GM18511 (cell line): ENCODE data around the gene SNX21.
A peak's percentile ranks its signal among the peaks of the same experiment; 100 is the strongest.
"Not testable (repeated sequence)": the region's sequence is repeated elsewhere in the genome, so short reads cannot be mapped to it uniquely, and the experiment has no call there.

Experiments used
- ATAC-seq: cut with Tn5 transposase; IDR thresholded peaks from one replicate; pipeline ENCODE4 v1.9.1; 2021; ENCODE audit warnings: mild to moderate bottlenecking, moderate library complexity; ENCODE audit not compliant: unreplicated experiment

SNX21 gene

DNA sequence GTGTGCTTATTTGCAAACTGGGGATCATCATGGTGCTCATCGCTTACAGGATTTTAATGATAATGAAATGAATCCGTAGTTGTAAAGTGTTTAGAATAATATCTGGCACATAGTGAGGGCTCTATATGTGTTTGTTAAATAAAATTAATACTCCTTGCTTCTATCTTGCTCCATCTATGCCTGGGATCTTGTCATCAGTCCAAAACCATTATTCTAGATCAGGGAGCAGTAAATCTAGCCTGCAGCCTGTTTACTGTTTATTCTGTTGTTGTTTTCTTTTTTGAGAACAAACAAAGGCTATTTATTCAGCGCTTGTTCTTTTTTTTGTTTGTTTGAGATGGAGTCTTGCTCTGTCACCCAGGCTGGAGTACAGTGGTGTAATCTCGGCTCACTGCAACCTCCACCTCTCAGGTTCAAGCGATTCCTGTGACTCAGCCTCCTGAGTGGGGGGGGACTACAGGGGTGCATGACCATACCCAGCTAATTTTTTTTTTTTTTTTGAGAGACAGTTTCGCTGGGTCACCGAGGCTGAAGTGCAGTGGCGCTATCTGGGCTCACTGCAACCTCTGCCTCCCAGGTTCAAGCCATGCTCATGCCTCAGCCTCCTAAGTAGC is 15.5 kb downstream of the SNX21 start:
- ATAC-seq: no peak

DNA sequence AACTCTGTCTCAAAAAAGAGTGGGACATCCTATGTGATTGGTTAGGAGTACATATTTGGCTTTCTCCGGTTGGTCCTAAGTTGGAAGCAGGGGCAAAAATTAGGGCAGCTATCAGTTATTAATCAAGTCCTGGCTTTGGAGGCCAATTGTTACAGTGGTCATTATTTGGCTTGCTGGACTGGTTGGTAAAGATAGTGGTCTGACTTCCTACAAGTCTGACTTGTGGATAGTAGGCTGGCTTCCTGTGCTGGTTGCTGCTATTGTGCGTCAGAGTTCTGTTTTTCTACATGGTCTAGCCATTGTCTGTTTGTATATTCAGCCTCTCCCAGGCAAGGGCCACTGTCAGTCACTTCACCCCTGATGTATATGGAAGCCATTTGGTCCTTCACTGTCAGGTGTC is 16.6 kb downstream of the SNX21 start:
- ATAC-seq: no peak

DNA sequence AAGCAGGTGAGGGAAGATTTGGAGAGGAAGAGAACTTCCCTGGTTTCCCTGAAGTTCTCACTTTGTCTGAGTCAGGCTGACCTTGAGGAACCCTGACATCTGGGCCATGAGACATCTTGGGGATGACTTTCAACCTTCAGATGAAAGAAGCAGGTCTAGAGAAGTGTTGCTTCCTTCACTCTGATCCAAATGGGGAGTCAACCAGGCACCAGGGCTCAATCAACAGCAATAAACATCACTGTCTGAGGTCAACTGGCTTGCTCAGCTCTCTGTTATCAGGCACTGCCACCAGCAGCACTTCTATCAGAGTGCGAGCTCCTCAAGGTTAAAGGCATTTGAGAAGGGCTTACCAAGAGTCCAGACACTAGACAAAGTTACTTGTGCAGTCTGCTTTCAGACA is 17.3 kb downstream of the SNX21 start:
- ATAC-seq: no peak

DNA sequence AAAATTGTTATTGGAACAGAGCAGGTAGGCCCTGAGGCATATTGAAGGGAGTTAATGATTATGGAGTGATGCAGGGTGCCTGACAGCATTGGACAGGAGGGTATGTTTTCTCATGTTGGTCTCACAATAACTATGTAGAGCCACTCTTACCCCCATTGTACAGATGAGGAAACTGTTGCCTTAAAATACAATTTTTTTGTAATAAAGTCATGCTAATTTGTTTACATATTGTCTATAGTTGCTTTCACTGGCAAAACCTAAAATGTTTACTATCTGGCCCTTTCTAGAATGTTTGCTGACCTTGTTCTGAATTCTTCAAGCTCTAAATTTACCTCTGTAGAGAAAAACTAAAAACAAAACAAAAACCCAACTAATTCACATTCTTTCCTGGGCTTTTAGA is 17.9 kb downstream of the SNX21 start:
- no peak for ATAC-seq

DNA sequence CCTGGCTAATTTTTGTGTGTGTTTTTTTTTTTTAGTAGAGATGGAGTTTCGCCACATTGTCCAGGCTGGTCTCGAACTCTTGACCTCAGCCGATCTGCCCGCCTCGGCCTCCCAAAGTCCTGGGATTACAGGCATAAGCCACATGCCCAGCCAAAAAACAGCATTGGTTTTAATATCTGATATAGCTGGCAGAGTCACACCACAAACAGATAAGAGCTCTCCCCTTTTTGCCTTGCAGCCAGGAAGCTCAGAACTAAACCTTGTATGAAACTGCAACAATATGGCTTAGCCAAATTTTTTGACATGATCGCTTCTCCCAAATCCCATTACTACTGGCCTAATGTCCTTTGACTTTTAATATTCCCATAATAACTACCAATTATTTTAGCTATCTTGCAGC is 18.7 kb downstream of the SNX21 start:
- no peak for ATAC-seq

DNA sequence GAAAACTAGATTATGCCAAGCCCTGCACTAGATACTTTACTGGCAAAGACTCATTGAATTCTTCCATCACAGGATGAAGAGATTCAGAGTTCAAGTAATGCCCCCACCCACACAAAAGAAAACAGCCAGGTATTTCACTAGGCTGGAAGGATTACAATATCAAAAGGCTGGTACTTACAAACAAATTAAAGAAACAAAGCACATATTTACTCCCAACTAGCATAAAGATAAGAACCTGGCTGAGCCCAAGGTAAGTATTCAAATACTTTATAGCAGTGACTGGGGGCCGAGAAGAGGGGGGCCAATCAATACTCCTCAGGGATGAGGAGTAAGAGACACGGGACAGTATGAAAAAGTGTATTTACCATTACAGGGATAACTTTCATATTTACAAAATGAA is 19.9 kb downstream of the SNX21 start:
- no peak for ATAC-seq

DNA sequence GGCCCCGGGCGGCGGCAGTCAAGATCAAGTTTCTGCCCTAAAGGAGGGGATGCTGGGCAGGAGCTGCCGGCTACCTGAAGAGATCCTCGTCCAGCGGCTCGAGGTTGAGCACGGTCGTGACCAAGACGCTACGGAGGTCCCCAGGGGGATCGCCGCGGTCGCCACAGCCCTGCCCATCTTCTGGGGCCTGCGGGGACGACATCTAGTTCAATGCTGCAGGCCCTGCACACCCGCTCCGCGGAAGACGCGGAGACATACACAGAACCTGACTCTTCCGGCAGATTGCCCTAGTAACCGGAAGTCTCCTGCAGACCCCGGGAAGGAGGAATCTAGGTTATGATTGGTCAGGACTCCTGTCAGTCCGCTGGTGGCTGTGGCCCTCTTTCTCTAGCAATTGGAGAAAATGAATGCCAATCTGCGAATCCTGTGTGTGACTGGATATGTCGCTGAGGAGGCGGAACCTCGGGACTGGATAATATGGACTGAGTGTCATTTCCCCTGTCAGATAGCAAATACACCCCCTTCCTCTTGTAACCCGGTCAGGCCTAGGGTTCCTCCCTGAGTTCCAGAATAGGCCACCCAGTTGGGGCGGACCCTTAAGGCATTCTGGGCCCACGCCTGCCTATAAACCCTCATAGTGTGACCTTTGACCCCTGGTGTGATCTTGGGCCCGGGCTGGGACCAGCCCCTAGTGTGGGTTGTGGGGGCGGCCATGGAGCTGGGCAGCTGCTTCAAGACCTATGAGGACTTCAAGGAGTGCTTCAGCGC is 23.7 kb downstream of the SNX21 start, which contains the start of the genes ACOT8 and ZSWIM3:
Gene ACOT8 (minus strand): TSS at position 279 of the 768 bp plus-strand sequence. CDS start 77 bp downstream, at position 202.
Gene ZSWIM3 (plus strand): TSS at position 501 of the 768 bp plus-strand sequence. CDS start 212 bp downstream, at position 713.
- peak; percentile 97 for ATAC-seq

DNA sequence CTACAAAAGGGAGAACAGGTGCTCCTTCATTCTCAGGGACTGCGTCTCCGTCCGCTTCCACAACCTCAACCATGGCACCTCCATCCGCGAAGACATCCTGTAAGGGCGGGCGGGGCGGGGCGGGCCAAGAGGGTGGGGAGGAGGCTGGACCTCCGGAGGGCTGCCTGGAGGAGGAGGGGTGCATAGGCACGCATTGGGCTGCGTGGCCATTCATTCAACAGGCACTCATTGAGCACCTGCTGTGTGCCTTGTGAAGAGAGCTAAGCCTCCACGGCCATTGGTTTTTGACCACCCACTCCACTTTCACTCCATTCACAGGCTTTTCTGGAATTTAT is 24.2 kb downstream of the SNX21 start:
- ATAC-seq: peak; percentile 33

DNA sequence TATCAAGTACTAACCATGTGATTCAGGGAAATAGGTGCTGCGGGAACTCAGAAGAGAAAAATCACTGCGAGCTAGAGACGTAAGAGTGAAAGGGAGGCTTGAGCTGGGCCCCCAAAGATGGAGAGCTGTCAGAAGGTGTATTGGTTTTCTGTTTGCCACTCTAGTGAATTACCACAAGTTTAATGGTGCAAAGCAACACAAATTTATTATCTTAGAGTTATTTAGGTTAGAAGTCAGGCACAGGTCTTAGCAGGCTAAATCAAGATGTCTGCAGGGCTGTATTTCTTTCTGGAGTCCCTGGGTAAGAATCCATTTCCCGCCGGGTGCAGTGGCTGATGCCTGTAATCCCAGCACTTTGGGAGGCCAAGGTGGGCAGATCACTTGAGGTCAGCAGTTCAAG is 26.3 kb downstream of the SNX21 start:
- ATAC-seq: no peak

DNA sequence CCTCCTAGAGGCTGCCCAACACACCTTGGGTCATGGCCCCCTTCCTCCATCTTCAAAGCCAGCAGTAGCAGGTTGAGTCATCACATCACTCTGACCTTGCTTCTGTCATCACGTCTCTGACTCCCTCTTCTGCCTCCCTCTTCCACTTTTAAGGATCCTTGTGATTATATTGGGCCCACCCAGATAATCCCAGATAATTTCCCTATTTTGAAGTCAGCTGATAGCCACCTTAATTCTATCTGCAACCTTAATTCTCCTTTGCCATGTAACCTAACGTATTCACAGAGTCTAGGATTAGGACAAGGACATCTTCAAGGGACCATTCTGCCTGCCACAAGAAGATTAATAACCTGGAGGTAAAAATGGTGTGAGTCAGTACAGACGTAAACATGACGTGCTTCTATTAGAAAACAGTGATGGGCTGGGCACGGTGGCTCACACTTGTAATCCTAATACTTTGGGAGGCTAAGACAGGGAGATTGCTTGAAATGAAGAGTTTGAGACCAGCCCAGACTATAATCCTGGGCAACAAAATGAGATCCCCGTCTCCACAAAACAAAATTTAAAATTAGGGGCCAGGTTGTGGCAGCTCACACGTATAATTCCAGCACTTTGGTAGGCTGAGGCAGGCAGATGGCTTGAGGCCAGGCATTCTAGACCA is 27.1 kb downstream of the SNX21 start:
- no peak for ATAC-seq

DNA sequence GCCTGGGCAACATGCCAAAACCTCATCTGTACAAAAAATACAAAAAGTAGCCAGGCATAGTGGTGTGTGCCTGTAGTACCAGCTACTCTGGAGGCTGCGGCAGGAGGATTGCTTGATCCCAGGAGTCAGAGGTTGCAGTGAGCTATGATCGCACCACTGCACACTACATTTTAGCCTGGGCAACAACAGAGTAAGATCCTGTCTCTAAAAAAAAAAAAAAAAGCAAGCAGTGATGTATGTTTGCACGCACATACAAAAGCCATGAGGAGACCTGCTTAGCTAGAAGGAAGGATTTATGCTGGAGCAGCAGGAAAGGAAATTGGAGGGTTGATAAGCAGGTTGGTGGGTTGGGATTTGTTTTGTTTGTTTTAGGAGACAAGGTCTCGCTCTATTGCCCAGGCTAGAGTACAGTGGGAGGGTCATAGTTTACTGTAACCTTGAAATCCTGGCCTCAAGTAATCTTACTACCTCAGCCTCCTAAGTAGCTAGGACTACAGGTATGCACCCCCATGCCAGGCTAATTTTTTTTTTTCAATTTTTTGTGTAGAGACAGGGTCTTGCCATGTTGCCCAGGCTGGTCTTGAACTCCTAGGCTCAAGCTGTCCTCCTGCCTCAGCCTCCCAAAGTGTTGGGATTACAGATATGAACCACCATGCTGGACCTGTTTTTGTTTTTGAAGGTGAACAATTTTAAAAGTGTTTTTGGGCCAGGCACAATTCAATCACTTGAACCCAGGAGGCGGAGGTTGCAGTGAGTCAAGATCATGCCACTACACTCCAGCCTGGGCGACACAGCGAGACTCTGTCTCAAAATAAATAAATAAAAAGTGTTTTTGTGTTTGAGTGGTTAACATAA is 27.8 kb downstream of the SNX21 start:
- ATAC-seq: no peak

DNA sequence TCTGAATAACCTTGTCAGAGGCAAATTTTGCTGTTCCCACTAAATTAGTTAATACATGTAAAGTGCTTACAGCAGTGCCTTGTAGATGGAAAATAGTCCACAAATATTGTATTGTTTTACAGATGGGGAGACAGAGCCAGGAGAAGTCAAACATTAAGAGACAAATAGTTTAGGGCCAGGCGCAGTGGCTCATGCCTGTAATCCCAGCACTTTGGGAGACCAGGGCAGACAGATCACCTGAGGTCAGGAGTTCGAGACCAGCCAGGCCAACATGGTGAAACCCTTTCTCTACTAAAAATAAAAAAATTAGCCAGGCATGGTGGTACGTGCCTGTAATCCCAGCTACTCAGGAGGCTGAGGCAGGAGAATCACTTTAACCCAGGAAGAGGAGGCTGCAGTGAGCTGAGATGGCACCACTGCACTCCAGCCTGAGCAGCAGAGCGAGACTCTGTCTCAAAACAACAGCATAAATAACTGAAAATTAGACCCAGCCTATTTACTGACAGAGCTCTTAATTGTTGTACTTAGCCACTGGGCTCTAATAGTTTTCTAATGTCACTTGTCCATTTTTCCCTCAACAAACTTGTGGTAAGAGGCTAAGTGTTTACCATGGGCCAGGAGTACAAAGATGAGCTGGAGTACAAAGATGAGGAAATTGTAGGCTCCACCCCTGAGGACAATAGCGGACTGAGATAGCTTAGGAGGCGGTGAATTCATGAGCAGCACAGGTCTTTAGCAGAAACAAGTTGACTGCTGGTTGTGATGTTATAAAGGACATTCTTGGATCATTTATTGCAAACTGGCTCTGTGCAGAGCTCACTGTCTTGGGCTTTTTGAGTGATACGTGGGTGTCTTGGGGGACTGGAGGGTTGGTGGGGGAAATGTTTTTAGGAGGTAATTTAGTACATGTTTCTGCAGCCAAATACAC is 30.2 kb downstream of the SNX21 start:
- no peak for ATAC-seq

DNA sequence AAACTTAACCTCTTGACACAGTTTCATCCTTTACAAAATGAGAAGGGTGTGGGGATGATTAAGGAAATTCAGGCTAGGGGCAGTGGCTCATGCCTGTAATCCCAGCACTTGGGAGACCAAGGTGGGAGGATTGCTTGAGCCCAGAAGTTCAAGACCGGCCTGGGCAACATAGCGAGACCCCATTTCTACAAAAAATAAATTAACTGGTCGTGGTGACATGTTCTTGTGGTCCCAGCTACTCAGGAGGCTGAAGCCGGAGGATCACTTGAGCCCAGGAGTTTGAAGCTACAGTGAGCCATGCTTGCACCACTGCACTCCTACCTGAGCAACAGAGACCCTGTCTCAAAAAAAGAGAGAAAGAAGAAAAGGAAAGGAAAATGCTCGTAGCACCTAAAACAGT is 32.9 kb downstream of the SNX21 start:
- ATAC-seq: no peak

DNA sequence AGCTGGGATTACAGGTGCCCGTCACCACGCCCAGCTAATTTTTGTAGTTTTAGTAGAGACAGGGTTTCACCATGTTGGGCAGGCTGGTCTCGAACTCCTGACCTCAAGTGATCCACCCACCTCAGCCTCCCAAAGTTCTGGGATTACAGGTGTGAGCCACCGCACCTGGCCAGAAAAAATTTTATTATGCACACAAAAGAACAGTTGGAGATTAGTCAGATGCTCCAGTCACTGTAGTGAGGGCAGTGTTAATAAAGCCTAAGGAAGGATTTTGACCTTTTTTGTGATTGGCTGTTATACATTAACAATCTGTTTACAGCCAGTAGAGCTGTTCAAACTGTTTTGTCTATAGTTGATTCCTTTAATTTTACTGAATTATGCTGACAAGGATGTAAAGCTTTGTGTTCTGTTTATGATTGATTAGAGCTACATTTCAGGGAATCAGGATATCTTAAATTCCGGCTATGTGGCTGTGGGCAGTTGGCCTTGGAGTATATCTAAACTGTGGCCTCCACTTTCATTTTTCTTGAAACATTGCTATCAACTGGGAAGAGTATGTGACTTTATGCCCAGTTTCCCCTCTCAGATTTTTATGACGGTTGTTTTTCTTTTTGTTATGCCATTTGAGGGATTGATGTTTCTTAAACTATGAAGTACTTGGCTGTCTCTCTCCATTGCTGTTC is 33.7 kb downstream of the SNX21 start:
- no peak for ATAC-seq

DNA sequence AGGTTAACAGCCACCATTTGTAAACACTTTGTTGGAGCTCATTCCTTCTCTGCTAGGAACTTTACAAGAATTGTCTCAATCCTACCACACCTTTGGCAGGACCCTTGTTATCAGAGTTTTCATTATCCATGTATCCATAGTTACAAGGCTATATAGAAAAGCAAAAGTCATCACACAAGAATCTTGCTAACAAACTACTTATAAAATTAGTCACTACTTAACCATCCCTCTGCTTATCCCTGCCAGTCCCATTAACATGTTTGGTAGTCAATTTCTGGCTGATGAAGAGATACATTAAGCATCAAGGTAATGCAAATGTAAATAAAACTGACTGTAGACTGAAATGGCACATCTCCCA is 34.2 kb downstream of the SNX21 start:
- no peak for ATAC-seq

DNA sequence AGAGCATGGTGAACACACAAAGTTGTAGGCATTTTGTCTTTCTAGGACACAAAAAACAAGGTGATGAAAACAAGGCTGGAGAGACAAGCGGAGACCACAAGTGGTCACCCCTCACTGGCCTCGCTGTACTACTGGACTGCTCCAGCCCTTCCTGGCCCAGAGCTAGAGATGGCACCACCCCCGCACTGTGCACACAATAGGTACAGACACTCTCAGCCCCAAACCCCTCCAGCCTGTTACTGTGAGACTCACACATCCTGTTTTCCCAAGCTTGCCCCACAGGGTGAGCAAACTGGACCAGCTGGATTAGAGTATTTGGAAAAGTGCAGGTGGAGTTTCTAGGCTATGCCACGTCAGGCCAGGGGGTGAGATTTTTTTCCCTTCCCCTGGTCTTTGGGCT is 39.0 kb downstream of the SNX21 start:
- no peak for ATAC-seq

DNA sequence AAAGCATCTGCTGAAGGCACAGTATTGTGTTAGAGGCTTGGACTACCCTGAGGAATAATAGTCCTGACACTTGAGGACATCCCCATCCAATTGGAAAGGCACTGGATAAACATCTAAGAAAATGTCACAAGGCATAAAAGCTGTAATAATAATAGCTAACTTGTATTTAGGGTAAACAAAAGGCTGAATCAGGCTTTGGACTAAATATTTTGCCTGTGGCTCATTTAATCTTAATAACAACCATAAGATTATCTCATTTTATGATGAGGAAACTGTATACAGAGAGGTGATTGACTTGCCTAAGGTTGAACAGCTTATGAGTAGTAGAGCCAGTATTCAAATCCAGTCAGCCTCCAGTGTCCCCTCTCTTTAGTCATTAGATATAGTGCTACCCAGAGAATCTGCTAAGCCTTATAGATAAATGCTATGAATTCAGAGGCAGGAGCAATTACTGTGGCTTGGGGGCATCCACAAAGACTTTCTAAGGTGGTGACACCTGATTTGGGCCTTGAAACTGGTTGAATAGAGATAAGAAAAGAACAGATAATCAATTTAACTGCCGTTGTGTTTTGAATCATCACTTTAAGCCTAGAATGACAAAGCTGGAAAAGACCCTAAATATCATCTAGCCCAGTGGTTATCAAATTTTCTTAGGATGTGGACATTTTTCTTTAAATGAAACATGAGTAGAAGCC is 40.0 kb downstream of the SNX21 start:
- ATAC-seq: no peak

DNA sequence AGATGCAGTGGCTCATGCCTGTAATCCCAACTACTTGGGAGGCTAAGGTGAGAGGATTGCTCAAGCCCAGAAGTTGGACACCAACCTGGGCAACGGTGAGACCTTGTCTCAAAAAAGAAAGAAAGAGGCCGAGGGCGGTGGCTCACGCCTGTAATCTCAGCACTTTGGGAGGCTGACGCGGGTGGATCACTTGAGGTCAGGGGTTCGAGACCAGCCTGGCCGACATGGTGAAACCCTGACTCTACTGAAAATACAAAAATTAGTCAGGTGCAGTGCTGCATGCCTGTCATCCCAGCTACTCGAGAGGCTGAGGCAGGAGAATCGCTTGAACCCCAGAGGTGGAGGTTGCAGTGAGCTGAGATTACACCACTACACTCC is 40.5 kb downstream of the SNX21 start:
- ATAC-seq: not testable (repeated sequence)

DNA sequence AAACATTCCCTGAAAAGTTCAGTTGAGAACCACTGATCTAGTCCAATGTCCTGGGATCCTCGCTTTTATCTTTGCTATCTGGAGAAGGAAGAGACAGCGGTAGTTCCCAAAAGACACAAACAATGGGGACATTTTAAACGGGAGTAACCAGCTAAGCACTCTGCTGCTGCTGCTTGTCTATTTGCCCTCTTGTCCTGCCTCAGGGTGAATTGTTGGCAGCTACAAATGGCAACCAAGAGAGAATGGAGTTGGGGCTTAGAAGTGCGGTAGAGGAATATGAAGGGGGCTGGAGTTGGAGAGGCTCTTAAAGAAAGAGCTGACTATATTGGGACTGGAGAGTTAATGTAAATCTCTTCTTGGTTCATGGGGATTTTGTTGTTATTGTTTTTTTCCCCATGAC is 41.0 kb downstream of the SNX21 start:
- ATAC-seq: no peak
